HG03460 (cell line): Measurements from ENCODE around the gene IL10RA.
A peak's percentile ranks its signal among the peaks of the same experiment; 100 is the strongest.
"Not testable (repeated sequence)": the region's sequence is repeated elsewhere in the genome, so short reads cannot be mapped to it uniquely, and the experiment has no call there.

Source experiments
- ATAC-seq: cut with Tn5 transposase; IDR thresholded peaks from one replicate; pipeline ENCODE4 v1.9.1; 2021; ENCODE audit not compliant: unreplicated experiment

Gene IL10RA

GRCh38 chr11:117961896-117962295 lies 24.3 kb upstream of the IL10RA start:
- ATAC-seq, result no peak

- ATAC-seq, result no peak
These were observed 23.4 kb upstream of the IL10RA start for GRCh38 chr11:117962826-117963225.

- ATAC-seq, result no peak
These were observed 19.3 kb upstream of the IL10RA start for GRCh38 chr11:117966908-117967307.

DNA sequence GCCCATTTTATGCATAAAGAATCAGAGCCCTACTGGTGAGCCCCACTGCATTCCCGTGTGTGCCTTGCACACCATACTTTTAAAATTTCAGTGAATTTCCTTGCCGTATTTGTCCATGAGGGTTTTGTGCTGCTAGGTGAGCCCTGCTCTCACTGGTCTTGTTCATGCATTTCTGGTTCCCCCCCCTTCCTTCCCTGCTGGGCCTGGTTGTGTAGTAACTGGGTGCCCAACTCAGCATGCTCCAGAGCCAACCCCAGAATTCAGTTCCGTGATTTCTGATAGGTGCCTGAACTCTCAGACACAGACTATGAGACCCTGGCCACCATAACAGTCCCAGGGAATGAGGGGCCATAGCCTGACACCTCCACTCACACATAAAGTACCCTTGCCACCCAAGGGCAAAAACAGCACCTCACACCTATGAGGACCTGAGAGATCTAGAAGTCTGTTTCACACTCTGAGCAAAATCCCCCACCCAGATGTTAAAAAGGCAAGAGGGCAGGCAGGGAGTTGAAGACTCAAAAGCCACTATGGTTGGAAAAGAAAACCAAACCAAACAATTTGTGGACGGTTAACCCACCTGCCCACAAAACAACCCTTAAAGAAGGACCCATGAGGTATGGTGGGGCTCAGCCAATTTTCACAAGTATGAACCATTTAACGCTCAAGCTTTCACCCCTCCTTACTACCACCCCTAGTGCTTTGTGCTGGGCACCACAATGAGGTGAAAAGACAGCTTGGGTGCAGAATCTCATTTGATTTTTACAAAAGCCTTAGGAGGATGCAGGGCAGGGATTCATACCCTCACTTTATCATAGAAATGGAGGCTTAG lies 16.8 kb upstream of the IL10RA start:
- no peak for ATAC-seq

DNA sequence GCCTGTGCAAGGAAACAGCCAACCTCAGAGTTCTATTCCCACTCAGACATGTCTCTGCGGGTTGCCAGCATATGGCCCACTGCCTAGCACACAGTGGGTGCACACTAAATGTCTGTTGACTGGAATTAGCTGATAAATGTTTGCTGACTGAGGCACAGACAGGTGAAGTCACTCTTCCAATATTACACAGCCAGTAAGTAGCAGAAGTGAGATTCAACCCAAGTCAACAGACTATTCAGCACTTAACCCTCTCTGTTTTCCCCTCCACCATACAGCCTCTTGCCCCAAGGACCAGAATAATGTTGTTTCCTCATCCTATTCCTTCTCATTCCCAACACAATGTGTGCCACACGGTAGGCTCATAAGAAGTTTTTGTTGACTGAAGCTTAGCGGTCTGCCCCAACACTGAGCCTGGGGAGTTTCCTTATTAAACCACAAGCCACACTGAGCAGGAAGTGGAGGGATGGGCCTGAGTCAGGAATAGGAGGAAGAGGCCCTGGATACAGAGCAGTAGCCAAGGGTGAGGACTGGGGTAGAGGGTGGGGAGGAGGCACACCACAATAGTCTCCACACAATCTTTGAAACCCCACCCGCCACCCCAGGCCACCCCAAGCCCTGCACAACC lies 15.7 kb upstream of the IL10RA start:
- ATAC-seq, result no peak

DNA sequence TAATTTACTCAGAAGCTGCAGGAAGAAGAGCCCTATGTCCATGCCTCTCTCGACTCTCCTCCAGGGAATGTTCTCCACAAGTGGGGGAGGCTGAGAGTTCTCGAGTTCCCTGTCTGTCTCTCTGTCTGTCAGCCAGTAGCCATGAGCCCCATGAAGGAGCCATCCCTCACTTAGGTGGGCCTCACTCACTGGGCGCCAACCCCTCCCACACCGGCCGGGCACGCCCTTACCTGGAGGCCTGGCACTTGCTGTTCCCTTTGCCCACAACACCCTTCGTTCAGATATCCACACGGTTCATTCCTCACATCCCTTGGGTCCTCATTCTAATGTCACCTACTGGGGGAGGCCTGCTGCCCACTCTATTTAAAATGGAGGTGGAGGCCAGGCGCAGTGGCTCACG lies 14.2 kb upstream of the IL10RA start:
- ATAC-seq, result no peak

DNA sequence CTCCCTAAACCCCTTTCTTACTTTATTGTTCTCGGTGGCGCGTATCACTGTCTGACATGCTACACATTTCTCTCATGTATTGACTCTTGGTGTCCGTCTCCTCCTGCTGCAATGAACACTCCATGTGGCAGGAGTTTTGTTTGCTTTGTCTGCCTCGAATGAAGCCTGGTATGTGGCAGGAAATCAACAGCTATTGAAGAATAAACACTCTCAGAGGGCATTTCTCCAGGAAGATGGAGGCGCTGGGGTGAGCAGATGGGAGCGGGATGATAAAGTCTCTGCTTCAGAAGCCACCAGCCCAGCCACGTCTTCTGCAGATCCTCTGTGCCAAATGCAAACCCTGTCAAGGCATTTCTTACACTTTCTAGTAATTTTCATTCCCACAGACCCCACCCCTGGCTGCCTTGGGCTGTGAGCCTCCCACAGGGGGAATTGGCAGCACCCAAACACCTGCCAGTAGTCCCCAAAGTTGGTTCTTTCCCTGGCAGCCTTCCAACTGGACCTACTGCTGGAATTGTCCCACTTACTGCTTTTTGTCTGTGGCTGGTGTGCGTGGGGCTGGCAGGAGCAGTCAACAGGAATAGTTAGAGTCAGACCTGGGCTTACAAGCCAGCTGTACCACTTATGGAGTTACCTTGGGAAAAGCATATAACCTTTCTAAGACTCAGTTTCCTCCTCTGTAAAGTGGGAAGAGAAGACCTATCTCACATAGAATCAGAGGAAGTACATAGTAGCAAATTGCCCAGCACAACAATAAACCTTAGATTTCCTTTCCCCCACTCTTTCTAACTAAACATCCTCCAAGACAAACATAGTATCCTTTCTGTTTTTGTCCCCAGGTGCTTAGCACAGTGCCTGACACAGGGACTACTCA lies 13.3 kb upstream of the IL10RA start:
- no peak for ATAC-seq

DNA sequence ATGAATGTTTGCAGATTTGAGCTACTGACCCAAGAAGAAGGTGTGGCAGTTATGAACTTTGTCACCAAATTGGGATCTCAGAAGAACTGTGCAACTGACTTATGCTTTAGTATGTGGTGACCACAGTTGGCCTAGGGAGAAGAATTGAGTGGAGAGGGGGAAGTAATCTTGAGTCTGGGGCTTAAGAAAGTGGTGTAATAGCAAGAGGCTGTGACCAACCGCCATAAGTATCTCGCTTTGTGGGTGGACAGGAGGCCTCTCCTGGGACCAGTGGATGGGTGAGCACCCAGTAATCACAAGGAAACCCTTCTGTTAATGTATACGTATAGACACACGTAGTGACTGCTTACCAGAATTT lies 12.7 kb upstream of the IL10RA start:
- no peak for ATAC-seq

DNA sequence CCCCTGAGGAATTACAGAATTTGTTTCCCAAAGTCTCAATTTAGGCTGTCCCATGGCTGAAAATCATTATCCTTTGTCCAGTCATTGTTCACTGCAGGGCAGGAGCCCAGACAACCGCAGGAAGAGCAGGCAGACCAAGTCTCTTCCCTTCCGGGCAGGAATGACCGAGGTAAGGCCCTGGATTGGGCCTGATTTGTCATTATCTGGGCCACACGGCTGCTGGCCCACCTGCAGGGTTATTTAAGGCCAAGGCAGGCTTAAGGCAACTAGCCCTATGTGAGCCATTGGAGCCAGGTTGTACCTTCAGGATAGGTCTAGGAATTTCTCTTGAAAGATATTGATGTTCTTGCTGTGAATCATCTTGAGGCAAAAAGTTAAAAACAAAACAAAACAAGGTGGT lies 9.7 kb upstream of the IL10RA start:
- no peak for ATAC-seq

DNA sequence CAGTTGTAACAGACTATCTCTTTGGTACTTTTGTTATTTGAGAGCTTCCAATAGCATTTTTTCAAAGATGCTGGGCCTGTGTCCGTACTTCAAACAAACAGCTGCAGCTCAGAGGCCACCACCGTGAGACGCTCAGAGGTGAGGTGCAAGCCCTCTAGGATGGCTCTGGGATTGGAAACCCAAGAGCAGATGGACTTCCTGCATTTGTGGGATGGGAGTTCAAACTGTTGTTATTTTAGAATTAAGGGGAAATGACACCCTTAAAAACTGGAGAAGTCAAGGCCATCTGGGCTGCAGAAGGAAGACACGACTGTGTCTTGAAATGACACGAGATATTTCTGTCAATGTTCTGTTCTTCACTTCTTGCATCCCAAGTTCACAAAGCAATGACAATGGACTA lies 9.2 kb upstream of the IL10RA start:
- no peak for ATAC-seq

DNA sequence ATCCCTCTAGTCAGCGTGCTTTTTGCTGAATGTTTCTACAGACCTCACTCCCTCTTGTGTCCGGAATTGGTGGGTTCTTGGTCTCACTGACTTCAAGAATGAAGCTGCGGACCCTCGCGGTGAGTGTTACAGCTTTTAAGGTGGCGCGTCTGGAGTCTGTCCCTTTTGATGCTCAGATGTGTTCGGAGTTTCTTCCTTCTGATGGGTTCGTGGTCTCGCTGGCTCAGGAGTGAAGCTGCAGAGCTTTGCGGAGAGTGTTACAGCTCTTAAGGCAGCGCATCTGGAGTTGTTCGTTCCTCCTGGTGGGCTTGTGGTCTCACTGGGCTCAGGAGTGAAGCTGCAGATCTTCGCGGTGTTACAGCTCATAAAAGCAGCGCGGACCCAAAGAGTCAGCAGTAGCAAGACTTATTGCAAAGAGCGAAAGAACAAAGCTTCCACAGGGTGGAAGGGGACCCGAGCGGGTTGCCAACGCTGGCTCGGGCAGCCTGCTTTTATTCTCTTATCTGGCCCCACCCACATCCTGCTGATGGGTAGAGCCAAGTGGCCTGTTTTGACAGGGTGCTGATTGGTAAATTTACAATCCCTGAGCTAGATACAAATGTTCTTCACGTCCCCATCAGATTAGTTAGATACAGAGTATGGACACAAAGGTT lies 8.5 kb upstream of the IL10RA start:
- ATAC-seq, result not testable (repeated sequence)

- not testable (repeated sequence) for ATAC-seq
These were observed 7.8 kb upstream of the IL10RA start for GRCh38 chr11:117978291-117978910.

DNA sequence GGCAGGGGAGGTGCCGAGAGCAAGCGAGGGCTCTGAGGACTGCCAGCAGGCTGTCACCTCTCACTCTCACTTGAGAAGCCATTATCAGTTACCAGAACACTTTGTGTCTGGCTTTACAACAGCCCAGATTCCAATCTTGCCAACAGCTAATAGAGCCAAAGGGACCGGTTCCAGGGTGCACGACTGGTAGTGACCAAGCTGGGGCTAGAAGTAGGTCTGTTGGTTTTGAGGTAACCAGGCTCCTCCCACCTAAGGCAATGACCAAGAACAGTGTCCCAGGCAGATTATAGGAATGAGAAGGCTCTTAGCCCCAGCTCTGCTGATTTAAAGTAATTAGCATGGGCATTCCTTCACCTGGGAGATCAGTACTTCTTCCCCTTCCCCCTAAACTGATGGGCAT lies 7.2 kb upstream of the IL10RA start:
- ATAC-seq, result no peak

DNA sequence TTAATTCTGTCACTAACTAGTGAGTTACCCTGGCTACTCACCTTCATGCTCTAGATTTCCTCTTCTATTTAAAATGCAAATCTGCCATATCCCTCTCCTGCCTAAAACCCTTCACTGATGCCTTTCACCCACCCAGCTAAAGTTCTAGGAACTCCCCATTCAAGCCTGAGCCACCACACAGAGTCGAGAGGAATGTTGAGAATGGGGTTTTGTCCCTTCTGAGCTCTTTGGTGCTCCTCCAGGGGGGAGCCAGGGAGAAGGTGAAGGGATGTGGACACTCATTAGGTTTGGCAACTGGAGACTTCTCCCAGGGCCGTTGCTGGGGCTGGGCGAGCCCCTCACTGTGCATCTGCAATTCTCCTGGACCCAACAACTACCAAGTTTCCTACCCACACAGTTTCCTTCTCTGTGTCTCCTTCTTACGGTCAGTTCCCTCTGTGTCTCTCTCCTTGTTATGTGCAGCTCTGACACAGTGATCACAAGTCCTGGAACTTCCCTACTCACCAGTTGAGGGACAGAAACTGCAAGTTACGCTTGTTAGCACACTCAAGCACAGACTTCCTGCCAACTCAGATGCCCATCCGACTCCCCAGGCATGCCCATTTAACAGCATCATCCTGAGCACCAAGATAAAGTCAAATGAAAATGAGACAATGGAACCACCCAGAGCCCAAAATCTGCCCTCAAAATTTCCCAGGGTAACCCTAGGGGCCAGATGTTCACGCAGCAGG lies 6.5 kb upstream of the IL10RA start:
- peak; percentile 72 for ATAC-seq

- no peak for ATAC-seq
These were observed 5.9 kb upstream of the IL10RA start for GRCh38 chr11:117980280-117980679.

GRCh38 chr11:117980720-117981119 lies 5.5 kb upstream of the IL10RA start:
- no peak for ATAC-seq

- no peak for ATAC-seq
These were observed 3.1 kb upstream of the IL10RA start for GRCh38 chr11:117983163-117983475.

GRCh38 chr11:117984476-117984875 lies 1.7 kb upstream of the IL10RA start:
- ATAC-seq, result no peak

GRCh38 chr11:117986981-117987574 lies 884 bp downstream of the IL10RA start:
- peak; percentile 41 for ATAC-seq
